Measurements from ENCODE around the gene EXT2. TPM values are rescaled to one million over a fixed set of nuclear protein-coding genes. Genes with fewer than 3 reads are reported as not detected.

EXT2 gene
- polyA plus RNA-seq, 1 experiment = 171 TPM

GRCh38 chr11:44140372-44140771 is 44.9 kb downstream of the EXT2 start:
- CTCF ChIA-PET = interaction anchor here (1.0 to 5.9 kb wide), 3 partner anchors 8 to 146 kb away, joined by 3 to 27 read pairs (median 7); no protein-coding TSS in a partner anchor
- H3K27me3 ChIP-seq (ENCODE audit: control insufficient read depth, insufficient read depth, low read length) = no peaks in the 10 kb centered on the region
- no peak for TF ChIP-seq CTCF (IDR thresholded peaks at IDR 0.05; ENCODE audit: insufficient read depth, low read depth, low read length)
- DNase-seq (ENCODE audit: low read depth) = no peak
- POLR2A ChIA-PET = no interaction called here
- H3K4me3 ChIP-seq (ENCODE audit: low read depth, low read length) = no peak overlapping the region
- H3K36me3 ChIP-seq (ENCODE audit: control insufficient read depth, insufficient read depth, low read length) = no peaks in the 10 kb centered on the region

- DNase-seq (ENCODE audit: low read depth) = no peak
- ChIA-PET CTCF (interaction anchor here (0.7 to 5.9 kb wide), 4 partner anchors 9 to 470 kb away, joined by 3 to 27 read pairs (median 5); no protein-coding TSS in a partner anchor), POLR2A (interaction anchor here (0.6 kb wide), 1 partner anchor 1527 kb away, joined by 4 read pairs; no protein-coding TSS in a partner anchor)
- Histone ChIP-seq H3K4me3 (ENCODE audit: low read depth, low read length) (no peak overlapping the region), H3K36me3 (ENCODE audit: control insufficient read depth, insufficient read depth, low read length) (0 out of 2 replicates have a peak, but pooled peaks cover under 1% of the 10 kb centered on the region), H3K27me3 (ENCODE audit: control insufficient read depth, insufficient read depth, low read length) (no peaks in the 10 kb centered on the region)
- no peak for TF ChIP-seq CTCF (IDR thresholded peaks at IDR 0.05; ENCODE audit: insufficient read depth, low read depth, low read length)
Measured at GRCh38 chr11:44140805-44141204, 45.3 kb downstream of the EXT2 start.

- TF ChIP-seq CTCF (IDR thresholded peaks at IDR 0.05; ENCODE audit: insufficient read depth, low read depth, low read length) = no peak
- CTCF ChIA-PET = interaction anchor here (0.7 to 1.6 kb wide), 5 partner anchors 11 to 123 kb away, joined by 3 to 4 read pairs (median 3); no protein-coding TSS in a partner anchor
- no peaks in the 10 kb centered on the region for H3K27me3 ChIP-seq (ENCODE audit: control insufficient read depth, insufficient read depth, low read length)
- no peak overlapping the region for H3K4me3 ChIP-seq (ENCODE audit: low read depth, low read length)
- POLR2A ChIA-PET = no interaction called here
- 0 out of 2 replicates have a peak, but pooled peaks cover 4% of the 10 kb centered on the region for H3K36me3 ChIP-seq (ENCODE audit: control insufficient read depth, insufficient read depth, low read length)
- DNase-seq (ENCODE audit: low read depth) = no peak
Measured at GRCh38 chr11:44143987-44144909, 48.8 kb downstream of the EXT2 start.

GRCh38 chr11:44145011-44145775 is 49.7 kb downstream of the EXT2 start:
- CTCF ChIA-PET = interaction anchor here (0.5 to 2.4 kb wide), 5 partner anchors 12 to 142 kb away, joined by 3 to 9 read pairs (median 3); no protein-coding TSS in a partner anchor
- no peak for DNase-seq (ENCODE audit: low read depth)

More at GRCh38 chr11:44145011-44145775, 49.7 kb downstream of the EXT2 start:
- H3K4me3 ChIP-seq (ENCODE audit: low read depth, low read length) = no peak overlapping the region
- H3K36me3 ChIP-seq (ENCODE audit: control insufficient read depth, insufficient read depth, low read length) = 0 out of 2 replicates have a peak, but pooled peaks cover 4% of the 10 kb centered on the region
- H3K27me3 ChIP-seq (ENCODE audit: control insufficient read depth, insufficient read depth, low read length) = no peaks in the 10 kb centered on the region
- TF ChIP-seq CTCF (IDR thresholded peaks at IDR 0.05; ENCODE audit: insufficient read depth, low read depth, low read length) = no peak
- POLR2A ChIA-PET = no interaction called here

Measured in BJ (cell line).